WTC11 (cell line): ENCODE measurements around the gene EFCAB8. TPM values are rescaled to one million over a fixed set of nuclear protein-coding genes. Genes with fewer than 3 reads are reported as not detected.

Experiments
- ATAC-seq: fragments of 200-7000 bp; cut with Tn5 transposase; 2 replicates; pipeline ENCODE4 v1.10.0; 2021; ENCODE audit warnings: mild to moderate bottlenecking, moderate library complexity
- CTCF ChIA-PET: fragments of 300-600 bp; sonication (Branson Sonifier 250); formaldehyde crosslinking; loops from one replicate; lab custom pipeline; 2021; ENCODE audit warnings: antibody characterized with exemption; lab: Charles Lee
- POLR2A ChIA-PET: fragments of 350-600 bp; sonication (Branson Sonifier 250); formaldehyde crosslinking; loops from one replicate; lab custom pipeline; 2021; ENCODE audit warnings: antibody characterized with exemption; lab: Charles Lee
- DNase-seq: peaks from one replicate; pipeline ENCODE4 v3.0.0; 2021; ENCODE audit warnings: low spot score
- H3K27ac Mint-ChIP-seq: 2 replicates; pipeline ENCODE4 v1.8.0; 2021; ENCODE audit warnings: mixed read lengths
- H3K27me3 Mint-ChIP-seq: 2 replicates; pipeline ENCODE4 v1.8.0; 2021; ENCODE audit warnings: low read depth, mild to moderate bottlenecking, moderate library complexity, mixed read lengths
- H3K36me3 Mint-ChIP-seq: 2 replicates; pipeline ENCODE4 v1.8.0; 2021; ENCODE audit warnings: mixed read lengths
- H3K4me1 Mint-ChIP-seq: 2 replicates; pipeline ENCODE4 v1.8.0; 2022; ENCODE audit warnings: mixed read lengths
- H3K4me3 Mint-ChIP-seq: 2 replicates; pipeline ENCODE4 v1.8.0; 2021; ENCODE audit warnings: mild to moderate bottlenecking, moderate library complexity, mixed read lengths
- H3K9me3 Mint-ChIP-seq: 2 replicates; pipeline ENCODE4 v1.8.0; 2021; ENCODE audit warnings: mixed read lengths
- AR ChIP-seq: fragments of 250-450 bp; sonication (Bioruptor Pico); IDR thresholded peaks from 2 replicates; pipeline ENCODE4 v1.9.0; 2021; ENCODE audit warnings: mild to moderate bottlenecking
- ATF6 ChIP-seq: sonication (generic); formaldehyde crosslinking; IDR thresholded peaks from 2 replicates; pipeline ENCODE4 v1.8.1; 2023; ENCODE audit warnings: mild to moderate bottlenecking, missing genetic modification reagents
- CBFB ChIP-seq: sonication (generic); formaldehyde crosslinking; IDR thresholded peaks from 2 replicates; pipeline ENCODE4 v1.8.1; 2022; ENCODE audit warnings: mild to moderate bottlenecking, low read depth, missing genetic modification reagents
- CTCF ChIP-seq: fragments of 200-600 bp; IDR thresholded peaks from 2 replicates; pipeline ENCODE4 v1.8.0; 2022; ENCODE audit warnings: antibody characterized with exemption
- GABPB1 ChIP-seq: sonication (generic); formaldehyde crosslinking; IDR thresholded peaks from 2 replicates; pipeline ENCODE4 v1.8.1; 2023; ENCODE audit warnings: mild to moderate bottlenecking, missing genetic modification reagents
- MLX ChIP-seq: sonication (generic); formaldehyde crosslinking; IDR thresholded peaks from 2 replicates; pipeline ENCODE4 v1.8.1; 2023; ENCODE audit warnings: mild to moderate bottlenecking, missing genetic modification reagents, moderate library complexity
- NR3C1 ChIP-seq: sonication (generic); formaldehyde crosslinking; conservative IDR thresholded peaks from 2 replicates; pipeline ENCODE4 v1.8.1; 2023; ENCODE audit warnings: low read depth, mild to moderate bottlenecking, missing genetic modification reagents
- PREB ChIP-seq: sonication (generic); formaldehyde crosslinking; IDR thresholded peaks from 2 replicates; pipeline ENCODE4 v1.8.1; 2022; ENCODE audit warnings: mild to moderate bottlenecking, missing genetic modification reagents, moderate library complexity, borderline replicate concordance
- RORB ChIP-seq: fragments of 250-450 bp; sonication (Bioruptor Pico); IDR thresholded peaks from 2 replicates; pipeline ENCODE4 v1.9.0; 2021; ENCODE audit warnings: mild to moderate bottlenecking
- SMAD4 ChIP-seq: sonication (generic); formaldehyde crosslinking; IDR thresholded peaks from 2 replicates; pipeline ENCODE4 v1.8.0; 2022; ENCODE audit warnings: mild to moderate bottlenecking, missing genetic modification reagents
- SOX15 ChIP-seq: fragments of 250-450 bp; sonication (Bioruptor Pico); IDR thresholded peaks from 2 replicates; pipeline ENCODE4 v1.9.0; 2021; ENCODE audit warnings: mild to moderate bottlenecking
- ZBTB21 ChIP-seq: sonication (generic); formaldehyde crosslinking; IDR thresholded peaks from 2 replicates; pipeline ENCODE4 v1.8.1; 2023; ENCODE audit warnings: mild to moderate bottlenecking, missing genetic modification reagents, borderline replicate concordance
- ZNF416 ChIP-seq: fragments of 250-450 bp; sonication (Bioruptor Pico); IDR thresholded peaks from 2 replicates; pipeline ENCODE4 v1.9.0; 2021; ENCODE audit warnings: mild to moderate bottlenecking, inconsistent platforms
- total RNA-seq: library from RNA; stranded (reverse); gene quantifications from 3 replicates; pipeline ENCODE4 v1.2.3, GENCODE V29; 2021

The EFCAB8 gene
- total RNA-seq, 1 experiment from 2014 or later: 0.17 TPM

GRCh38 chr20:32823078-32823477 lies 35.6 kb upstream of the EFCAB8 start:
- peak overlapping the region; percentile 38 for H3K27ac Mint-ChIP-seq

GRCh38 chr20:32823737-32824588 lies 34.8 kb upstream of the EFCAB8 start:
- ChIA-PET CTCF (interaction anchor here (0.8 to 1.0 kb wide), 2 partner anchors 34 to 63 kb away, joined by 3 read pairs; no protein-coding TSS in a partner anchor), POLR2A (interaction anchor here (0.5 kb wide), 1 partner anchor 102 kb away, joined by 3 read pairs; no protein-coding TSS in a partner anchor)
- peak overlapping the region; percentile 80 for H3K27ac Mint-ChIP-seq
- peaks cover 29% of the 10 kb centered on the region for H3K36me3 Mint-ChIP-seq
- no peaks in the 10 kb centered on the region for H3K27me3 Mint-ChIP-seq
- TF ChIP-seq GABPB1 (CRISPR knock-in tag) (0 out of 2 replicates have a peak, but pooled peaks have one; percentile 17), ATF6 (CRISPR knock-in tag) (no peak)
- H3K4me1 Mint-ChIP-seq: peaks cover 34% of the 10 kb centered on the region
- no peak for ATAC-seq
- no peak for DNase-seq
- no peaks in the 10 kb centered on the region for H3K9me3 Mint-ChIP-seq
- H3K4me3 Mint-ChIP-seq: no peak overlapping the region

More at GRCh38 chr20:32823078-32823477, 35.6 kb upstream of the EFCAB8 start:
- H3K27me3 Mint-ChIP-seq: no peaks in the 10 kb centered on the region
- ATAC-seq (no peak), DNase-seq (no peak)
- H3K9me3 Mint-ChIP-seq: no peaks in the 10 kb centered on the region
- ChIA-PET POLR2A (no interaction called here), CTCF (interaction anchor here (0.6 to 1.0 kb wide), 2 partner anchors 15 to 64 kb away, joined by 3 read pairs; no protein-coding TSS in a partner anchor)
- TF ChIP-seq ZNF416 (CRISPR knock-in tag) (no peak), CTCF (no peak)
- peaks cover 32% of the 10 kb centered on the region for H3K4me1 Mint-ChIP-seq
- H3K4me3 Mint-ChIP-seq: no peak overlapping the region
- peaks cover 20% of the 10 kb centered on the region for H3K36me3 Mint-ChIP-seq

GRCh38 chr20:32828029-32828680 lies 30.6 kb upstream of the EFCAB8 start:
- peaks cover 7% of the 10 kb centered on the region for H3K9me3 Mint-ChIP-seq
- H3K4me3 Mint-ChIP-seq: no peak overlapping the region
- ATAC-seq (no peak), DNase-seq (no peak)
- POLR2A ChIA-PET: interaction anchor here (0.7 kb wide), 1 partner anchor 29 kb away, joined by 3 read pairs; no protein-coding TSS in a partner anchor
- peaks cover 62% of the 10 kb centered on the region for H3K36me3 Mint-ChIP-seq
- H3K4me1 Mint-ChIP-seq: peaks cover 17% of the 10 kb centered on the region
- CTCF ChIA-PET: no interaction called here
- no peak for TF ChIP-seq ZBTB21 (CRISPR knock-in tag)
- no peak for TF ChIP-seq RORB (CRISPR knock-in tag)
- no peak for TF ChIP-seq SMAD4 (CRISPR knock-in tag)
- TF ChIP-seq CBFB (CRISPR knock-in tag): no peak
- no peak for TF ChIP-seq PREB (CRISPR knock-in tag)
- no peak for TF ChIP-seq ZNF416 (CRISPR knock-in tag)
- TF ChIP-seq AR (CRISPR knock-in tag): no peak
- TF ChIP-seq SOX15 (CRISPR knock-in tag): no peak
- no peak for TF ChIP-seq NR3C1 (CRISPR knock-in tag)
- no peak for TF ChIP-seq MLX (CRISPR knock-in tag)
- no peak overlapping the region for H3K27ac Mint-ChIP-seq
- H3K27me3 Mint-ChIP-seq: no peaks in the 10 kb centered on the region
